Measurements from ENCODE around the gene KCNQ1.

- TF ChIP-seq CTCF (IDR thresholded peaks at IDR 0.05) (no peak), POLR2A (IDR thresholded peaks at IDR 0.05) (no peak), POLR2AphosphoS5 (IDR thresholded peaks at IDR 0.05) (no peak), EP300 (IDR thresholded peaks at IDR 0.05) (no peak)
These were observed 220.2 kb downstream of the KCNQ1 start for GRCh38 chr11:2664791-2665525.

All from upper lobe of left lung (tissue), 4 donors.